ENCODE results near the gene MARCHF2.
"Not testable (repeated sequence)": the region's sequence is repeated elsewhere in the genome, so short reads cannot be mapped to it uniquely, and the experiment has no call there.

MARCHF2 gene

DNA sequence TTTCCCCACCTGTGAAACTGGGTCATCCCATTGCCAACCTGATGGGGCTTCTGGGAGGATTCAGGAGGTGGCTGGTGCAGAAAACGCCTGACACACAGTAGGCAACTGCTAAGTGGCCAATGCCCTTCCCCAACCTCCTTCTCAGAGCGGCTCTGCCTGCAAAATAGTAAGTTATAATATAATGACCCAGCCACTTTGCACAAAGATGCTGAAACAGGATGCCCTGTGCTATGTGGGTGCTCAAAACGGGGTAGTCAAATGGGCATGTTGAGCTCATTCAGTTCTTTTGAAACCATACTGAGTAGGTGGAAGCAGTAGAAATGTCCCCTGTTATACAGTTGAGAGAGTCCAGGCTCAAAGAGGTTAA, 507 bp downstream of the MARCHF2 start:
- DNase-seq, result no peak

DNA sequence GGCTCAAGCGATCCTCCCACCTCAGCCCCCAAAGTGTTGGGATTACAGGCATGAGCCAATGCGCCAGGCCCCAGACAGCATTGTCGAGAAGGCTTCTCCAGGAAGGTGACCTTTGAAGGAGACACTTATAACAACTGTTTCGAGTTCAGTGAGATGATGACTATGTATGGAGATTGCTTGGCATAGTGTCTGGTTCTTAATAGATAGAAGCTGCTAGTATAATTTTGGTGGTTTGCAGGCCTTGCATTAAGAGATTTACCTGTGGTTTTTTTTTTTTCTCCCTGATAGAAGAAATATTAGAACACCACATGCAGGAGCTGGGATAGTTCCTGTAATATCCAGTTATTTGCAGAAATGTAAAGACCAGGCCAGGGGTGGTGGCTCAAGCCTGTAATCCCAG, 3.7 kb downstream of the MARCHF2 start:
- no peak for DNase-seq

DNA sequence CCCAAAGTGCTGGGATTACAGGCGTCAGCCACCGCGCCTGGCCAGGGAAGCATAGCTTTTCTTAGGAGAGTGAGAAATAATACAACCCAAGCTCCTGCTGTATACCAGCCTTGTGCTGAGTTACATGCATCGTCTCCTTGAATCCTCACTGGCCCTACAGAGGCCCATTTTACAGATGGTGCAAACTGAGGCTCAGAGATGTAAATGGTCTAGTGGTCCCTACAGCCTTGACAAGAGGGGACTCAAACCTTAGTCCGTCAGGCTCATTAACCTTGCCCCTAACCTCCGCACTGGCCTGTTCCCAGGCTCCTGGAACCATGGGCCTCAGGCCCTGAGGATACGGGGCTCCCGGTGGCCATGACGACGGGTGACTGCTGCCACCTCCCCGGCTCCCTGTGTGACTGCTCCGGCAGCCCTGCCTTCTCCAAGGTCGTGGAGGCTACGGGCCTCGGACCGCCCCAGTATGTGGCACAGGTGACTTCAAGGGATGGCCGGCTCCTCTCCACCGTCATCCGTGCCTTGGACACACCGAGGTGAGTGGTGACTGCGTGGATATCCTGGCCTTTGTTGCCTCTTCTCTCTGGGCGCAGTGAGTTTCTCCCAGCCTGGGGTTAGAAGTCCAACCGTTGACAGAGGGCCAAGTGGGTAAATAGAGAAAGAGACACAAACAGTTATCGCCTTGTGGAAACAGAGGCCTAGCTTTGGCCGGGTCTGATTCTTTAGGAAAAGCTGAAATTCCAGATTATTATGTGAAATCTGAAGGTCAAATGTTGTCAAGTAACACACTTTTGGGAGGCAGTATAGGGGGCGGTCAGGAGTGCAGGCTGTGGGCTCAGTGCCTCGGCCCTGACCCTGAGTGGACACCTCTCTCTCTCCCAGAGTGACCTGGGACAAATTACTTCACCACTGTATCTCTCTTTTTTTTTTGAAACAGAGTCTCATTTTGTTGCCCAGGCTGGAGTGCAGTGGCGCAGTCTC, 8.7 kb downstream of the MARCHF2 start:
- DNase-seq, result no peak

DNA sequence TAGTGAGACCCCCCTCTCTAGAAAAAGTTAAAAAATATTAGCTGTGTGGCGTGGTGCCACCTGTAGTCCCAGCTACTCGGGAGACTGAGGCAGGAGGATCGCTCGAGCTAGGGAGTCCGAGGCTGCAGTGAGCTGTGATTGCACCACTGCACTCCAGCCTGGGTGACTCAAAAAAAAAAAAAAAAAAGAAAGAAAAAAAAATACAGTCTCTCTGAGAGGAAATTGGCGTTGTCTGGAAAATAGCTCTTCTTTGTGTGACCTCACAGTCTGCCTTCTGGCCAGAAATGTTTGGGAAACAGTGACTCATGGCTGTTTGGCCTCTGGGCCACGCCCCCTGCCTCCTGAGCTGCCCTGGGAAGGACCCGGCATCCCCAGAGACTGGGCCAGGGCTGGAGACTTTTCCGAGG, 10.7 kb downstream of the MARCHF2 start:
- no peak for DNase-seq

DNA sequence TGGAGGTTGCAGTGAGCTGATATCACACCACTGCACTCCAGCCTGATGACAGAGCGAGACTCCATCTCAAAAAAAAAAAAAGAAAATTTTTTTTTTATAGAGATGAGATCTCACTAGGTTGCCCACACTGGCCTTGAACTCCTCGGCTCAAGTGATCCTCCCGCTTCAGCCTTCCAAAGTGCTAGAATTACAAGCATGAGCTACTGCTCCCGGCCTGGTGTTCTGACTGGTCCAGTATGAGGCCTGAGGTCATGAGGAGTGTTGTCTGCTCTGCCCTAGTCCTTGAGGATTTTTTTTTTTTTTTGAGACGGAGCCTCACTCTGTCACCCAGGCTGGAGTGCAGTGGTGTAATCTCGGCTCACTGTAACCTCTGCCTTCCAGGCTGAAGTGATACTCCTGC, 12.2 kb downstream of the MARCHF2 start:
- not testable (repeated sequence) for DNase-seq

DNA sequence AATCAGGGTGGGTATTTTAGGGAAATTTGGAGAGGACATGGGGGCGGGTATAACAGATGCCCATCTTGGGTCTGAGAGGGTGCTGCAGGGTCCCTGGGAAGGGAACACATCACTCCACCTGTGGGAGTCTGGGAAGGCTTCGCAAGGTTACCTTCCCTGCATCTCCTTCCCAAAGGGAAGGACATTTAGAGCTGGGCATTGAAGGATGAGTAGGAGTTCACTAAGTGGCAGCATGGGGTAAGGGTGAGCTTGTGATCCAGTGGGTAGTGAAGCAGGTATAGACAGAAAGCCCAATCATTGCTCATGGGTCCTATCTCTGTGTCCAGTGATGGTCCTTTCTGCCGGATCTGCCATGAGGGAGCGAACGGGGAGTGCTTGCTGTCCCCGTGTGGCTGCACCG, 13.2 kb downstream of the MARCHF2 start:
- DNase-seq, result no peak

DNA sequence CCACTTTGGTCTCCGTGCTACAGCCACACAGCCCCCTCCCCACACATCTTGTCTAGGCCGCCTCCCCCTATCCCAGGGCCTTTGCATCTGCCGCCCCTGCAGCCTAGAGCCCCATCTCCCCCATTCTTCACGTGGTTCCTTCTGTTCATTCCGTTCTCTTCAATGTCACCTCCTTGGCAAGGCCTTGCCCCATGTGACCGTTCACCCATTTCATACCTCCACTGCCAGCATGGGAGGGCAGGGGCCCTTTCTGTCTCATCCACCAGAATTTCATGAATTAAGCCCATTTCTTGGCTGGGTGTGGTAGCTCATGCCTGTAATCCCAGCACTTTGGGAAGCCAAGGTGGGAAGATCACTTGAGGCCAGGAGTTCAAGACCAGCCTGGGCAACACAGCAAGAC, 15.9 kb downstream of the MARCHF2 start:
- no peak for DNase-seq

DNA sequence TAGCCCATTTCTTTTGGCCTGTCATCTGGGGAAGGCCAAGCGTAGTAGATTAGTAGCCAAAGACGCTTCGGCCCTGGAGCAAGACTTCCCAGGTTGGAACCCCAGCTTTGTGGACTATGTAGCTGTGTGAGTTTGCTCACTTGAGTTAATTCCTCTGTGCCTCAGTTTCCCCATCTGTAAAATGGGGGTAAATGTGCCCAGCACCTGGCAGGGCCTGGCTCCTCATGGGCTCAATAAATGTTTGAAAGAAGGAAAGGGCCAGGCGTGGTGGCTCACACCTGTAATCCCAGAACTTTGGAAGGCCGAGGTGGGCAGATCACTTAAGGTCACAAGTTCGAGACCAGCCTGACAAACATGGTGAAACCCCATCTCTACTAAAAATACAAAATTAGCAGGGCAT, 16.7 kb downstream of the MARCHF2 start:
- no peak for DNase-seq

DNA sequence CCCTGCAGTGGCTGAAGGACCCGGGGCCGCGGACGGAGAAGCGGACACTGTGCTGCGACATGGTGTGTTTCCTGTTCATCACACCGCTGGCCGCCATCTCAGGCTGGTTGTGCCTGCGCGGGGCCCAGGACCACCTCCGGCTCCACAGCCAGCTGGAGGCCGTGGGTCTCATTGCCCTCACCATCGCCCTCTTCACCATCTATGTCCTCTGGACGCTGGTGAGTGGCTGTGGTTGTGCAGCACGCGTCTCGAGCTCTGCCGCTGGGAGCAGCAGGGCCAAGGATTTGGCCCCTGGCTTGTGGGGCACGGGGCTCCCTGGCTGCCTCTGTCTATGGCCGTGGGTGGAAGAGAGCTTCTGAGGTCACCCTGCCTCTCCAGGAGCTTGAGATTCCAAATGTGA, 17.5 kb downstream of the MARCHF2 start:
- DNase-seq, result no peak

DNA sequence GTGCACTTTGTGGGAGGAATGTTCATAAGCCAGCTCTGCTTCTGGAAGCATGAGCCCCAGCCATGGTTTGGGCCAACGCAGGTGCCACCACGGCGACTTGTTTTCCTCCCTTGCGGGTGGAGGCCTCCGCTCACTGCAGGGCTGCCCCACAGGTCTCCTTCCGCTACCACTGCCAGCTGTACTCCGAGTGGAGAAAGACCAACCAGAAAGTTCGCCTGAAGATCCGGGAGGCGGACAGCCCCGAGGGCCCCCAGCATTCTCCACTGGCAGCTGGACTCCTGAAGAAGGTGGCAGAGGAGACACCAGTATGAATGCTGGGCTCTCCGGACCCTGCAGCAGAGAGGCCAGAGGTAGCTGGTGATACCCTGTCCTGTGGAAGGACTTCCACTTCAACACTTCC, 25.1 kb downstream of the MARCHF2 start:
- no peak for DNase-seq

DNA sequence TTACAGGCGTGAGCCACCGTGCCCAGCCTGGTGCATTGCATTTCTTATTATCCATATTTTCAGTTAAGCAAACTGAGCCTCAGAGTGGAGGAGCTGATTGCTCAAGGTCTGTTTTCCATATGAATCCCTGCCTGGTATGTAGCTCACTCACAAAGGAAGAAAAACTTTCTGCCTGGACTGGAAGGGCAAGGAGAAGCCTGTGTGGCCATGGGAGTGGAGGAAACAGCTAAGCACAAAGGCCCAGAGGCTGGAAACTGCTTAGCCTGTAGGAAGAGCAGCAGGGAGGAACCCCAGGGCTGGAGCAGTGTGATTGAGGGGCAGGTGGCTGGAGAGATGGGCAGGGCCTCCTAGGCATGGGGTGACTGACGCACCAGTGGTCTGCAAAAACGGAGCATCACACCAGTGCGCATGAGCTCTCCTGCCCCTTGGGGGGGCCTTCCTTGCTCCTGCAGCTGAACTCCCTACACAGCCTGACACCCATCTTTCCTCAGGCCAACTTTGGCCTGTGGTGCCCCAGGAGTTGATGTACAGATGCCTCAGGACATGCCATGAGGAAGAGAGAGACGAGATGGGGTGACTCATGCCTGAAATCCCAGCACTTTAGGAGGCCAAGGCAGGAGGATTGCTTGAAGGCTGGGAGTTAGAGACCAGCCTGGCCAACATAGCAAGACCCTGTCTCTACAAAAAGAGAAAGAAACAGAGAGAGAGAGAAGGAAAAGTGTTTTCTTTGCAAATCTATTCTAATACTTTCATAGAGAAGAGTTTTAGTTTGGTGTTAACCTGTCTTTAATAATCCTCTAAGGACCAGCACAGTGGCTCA, 28.8 kb downstream of the MARCHF2 start:
- no peak for DNase-seq

DNA sequence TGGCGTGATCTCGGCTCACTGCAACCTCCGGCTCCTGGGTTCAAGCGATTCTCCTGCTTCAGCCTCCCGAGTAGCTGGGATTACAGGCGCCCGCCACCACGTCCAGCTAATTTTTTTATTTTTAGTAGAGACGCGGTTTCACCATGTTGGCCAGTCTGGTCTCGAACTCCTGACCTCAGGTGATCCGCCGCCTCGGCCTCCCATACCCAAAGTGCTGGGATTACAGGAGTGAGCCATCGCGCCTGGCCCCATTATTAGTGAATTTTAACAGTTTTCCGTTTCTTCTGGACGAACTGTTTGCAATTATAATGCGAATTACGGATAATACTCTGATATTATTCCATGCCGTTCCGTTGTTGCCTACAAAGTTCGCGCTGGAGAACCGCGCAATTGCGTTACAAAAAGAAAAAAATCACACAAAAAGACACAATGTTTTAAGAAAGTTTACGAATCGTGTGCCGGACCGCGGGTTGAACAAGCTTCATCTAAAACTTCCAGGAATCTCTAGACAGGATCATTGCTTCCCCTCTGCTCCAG, 31.1 kb downstream of the MARCHF2 start:
- not testable (repeated sequence) for DNase-seq

DNA sequence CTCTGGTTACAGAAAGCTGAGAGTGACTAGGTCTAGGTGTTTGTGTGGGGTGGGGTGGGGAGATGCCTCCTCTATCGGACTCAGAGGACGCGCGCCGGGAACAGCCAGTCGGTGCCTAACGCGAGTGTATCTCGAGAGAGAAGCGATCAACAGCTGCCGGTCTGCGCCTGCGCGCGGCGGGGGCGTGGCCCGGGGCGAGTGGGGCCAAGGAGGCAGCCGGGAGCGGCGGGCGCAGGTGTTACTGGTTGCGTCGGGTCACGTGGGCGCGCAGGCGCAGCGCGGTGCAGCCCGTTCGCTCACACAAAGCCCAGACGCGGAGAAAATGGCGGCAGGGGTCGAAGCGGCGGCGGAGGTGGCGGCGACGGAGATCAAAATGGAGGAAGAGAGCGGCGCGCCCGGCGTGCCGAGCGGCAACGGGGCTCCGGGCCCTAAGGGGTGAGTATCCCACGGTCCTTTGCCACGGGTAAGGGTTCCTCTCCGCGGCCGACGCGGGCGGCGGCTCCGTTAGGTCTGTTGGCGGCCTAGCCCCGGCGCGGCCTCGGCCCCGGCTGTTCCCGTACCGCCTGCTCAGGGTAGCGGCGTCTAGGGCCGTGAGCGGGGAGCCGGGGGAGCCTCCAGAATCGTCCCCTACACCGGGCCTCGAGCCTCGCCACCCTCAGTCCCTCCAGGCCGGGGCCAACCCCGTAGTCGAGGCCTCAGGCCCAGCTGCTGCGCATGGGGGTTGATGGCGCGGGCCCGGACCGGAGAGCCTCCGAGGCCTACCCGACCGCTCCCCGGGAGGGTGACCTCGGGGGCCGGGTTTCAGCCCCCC, 31.8 kb downstream of the MARCHF2 start, which contains the start of gene HNRNPM:
TSS of gene HNRNPM (plus strand) at position 299 of the 811 bp plus-strand sequence. CDS start at position 323, 24 bp downstream.
- DNase-seq, result peak; percentile 98

DNA sequence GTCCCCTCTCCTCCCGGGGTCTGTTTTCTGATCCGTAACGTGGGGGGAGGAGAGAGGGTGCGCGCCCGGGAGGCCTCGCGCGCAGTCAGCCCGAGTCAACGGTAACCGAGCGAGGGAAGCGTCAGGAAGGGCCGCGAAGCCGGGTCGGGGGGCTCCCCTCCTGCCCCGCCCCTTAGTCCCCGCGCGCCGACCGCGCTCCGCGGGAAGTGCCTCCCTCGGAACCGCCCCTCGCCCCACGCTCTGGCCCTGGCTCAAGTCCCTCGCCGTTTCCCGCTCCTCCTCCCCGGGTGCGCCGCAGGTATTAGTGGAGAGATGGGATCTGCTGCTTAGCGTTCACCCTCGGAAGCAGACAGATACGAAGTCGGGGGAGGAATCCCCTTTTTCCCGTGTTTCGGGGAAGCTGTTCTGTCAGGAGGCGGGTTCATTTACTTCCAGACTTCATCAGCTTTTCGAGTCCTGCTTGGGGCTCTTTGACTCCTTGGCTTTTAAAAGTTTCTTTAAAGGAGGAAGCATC, 32.4 kb downstream of the MARCHF2 start:
- DNase-seq, result peak; percentile 30

DNA sequence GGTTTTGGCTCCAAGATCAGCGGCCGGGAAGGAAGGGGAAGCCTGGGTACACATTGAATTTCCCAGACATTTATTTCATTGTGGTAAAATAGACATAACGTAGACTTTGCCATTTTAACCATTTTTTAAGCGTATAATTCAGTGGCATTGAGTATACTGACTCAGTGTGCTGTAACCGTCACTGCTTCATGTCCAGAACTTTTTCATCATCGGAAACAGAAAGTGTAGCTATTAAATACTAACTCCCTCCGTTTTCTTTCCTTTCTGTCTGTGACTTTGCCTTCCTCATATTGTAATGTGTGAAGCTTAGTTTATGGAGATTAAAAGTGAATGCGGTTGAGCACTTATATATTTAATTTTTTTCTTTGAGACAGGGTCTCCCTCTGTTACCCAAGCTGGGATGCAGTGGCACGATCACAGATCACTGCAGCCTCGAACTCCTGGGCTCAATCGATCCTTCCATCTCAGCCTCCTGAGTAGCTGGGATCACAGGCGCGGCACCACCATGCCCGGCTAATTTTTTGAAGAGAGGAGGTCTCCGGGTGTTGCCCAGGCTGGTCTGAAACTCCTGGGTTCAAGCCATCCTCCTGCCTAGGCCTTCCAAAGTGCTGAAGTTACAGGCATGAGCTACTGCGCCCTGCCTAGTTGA, 33.1 kb downstream of the MARCHF2 start:
- DNase-seq, result no peak

DNA sequence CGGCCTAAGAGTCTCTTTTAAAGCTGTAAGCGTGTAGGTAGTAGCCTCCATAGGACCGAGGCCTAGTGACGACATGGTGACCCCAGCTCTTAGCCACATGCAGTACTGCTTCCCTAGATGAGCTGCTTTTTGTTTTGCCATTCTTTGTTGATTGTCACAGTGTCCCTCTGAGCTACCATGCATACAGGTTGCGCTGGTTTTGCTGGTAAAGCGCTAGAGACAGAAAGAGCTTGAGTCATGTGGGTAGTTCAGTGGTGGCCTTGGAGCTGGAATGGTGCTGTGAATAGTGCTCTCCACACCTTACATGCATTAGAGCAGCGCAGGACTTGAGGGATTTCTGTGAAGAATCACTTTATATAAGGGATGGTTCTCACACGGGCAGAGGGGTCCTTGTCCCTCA, 36.7 kb downstream of the MARCHF2 start:
- no peak for DNase-seq

DNA sequence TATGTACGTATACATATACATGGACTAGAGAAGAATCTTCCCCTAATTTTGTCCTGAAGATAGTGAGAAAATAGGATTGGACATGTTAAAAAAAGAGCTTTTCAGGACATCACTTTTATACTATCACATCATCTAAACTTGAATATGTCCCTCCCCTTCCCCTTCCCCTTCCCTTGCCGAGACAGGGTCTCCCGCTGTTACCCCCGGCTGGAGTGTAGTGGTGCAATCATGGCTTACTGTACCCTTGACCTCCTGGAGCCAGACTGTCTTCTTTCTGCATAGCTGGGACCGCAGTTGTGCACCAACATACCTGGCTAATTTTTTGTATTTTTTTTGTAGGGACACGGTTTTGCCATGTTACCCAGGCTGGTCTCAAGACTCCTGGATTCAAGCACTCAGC, 38.3 kb downstream of the MARCHF2 start:
- no peak for DNase-seq

DNA sequence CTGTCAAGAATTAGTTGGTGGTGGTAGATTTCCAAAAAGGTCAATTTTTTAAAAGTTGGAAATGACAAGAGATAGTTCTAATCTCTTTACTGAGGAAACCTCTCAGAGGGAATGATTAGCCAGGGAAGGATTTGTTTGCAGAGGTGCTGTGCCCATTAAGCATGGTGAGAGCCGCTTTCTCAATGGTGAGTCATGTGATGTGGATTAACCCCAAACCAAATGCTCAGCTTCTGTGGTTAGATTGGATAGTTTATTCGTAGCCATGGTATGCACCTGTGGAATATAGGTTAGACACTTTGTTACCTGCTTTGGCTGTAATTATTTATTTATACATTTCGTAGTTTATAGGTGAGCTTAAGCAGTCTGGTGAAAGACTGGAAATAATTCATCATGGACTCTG, 38.8 kb downstream of the MARCHF2 start:
- no peak for DNase-seq

DNA sequence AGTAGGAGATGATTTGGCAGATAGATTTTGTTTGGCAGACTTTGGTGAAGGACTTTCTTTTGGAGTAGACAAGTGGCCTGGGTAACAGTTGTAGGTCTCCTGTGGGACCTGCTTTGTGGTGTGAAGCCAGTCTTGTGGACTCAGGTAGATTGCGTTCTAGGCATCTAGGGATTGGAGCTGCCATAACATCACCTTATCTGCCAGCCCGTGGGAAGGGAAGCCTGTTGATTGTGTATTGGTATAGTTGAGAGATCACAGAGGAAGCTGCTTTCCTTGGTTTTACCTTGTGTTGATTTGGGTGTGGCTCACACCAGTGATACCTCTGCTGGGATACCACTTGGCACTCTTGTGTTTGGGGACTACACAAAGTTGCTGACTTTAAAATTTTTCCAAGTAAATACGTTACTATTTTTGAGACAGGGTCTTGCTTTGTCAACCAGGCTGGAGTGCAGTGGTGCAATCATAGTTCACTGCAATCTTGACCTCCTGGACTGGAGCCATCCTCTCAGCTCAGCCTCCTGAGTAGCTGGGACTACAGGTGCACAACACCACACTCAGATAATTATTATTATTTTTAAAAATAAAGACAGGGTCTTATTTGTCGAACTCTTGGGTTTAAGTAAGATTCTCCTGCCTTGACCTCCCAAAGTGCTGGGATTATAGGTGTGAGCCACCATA, 39.5 kb downstream of the MARCHF2 start:
- DNase-seq, result no peak

DNA sequence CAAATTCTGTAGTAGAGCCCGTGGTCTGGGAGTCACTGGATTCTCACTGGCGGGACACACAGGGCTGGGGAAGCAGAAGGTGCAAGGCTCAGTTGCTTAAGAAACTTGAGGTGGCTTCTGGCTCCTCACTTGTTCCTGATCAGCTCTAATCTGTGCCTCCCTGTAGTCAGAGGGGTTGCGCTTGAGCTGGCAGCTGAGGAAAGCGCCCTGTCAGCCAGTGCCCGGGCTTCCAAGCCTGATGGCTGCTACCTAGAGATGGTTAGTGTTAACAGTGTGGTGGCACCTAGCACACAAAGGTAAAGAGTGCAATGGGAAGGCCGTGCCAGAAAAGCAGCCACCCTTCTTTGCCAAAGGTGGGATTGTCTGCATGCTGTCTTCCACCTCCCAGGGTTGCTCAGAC, 40.5 kb downstream of the MARCHF2 start:
- DNase-seq, result no peak

DNA sequence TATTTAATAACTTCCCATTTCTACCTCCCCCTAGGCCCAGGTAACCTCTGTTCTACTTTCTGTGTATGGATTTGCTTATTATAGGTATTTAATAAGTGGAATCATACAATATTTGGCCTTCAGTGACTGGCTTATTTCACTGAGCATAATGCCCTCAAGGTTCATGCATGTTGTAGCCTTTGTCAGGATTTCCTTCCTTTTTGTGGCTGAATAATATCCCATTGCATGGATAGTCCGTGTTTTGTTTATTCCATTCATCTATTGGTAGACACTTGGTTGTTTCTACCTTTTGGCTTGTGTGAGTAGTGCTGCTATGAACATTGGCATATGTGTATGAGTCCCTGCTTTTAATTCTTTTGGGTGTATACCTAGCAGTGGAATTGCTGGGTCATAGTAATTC, 41.1 kb downstream of the MARCHF2 start:
- DNase-seq, result no peak
